ENCODE results near the gene CCDC33. TPM values are rescaled to one million over a fixed set of nuclear protein-coding genes. Genes with fewer than 3 reads are reported as not detected.

CCDC33 gene
- total RNA-seq, 1 experiment from 2014 or later = 10.6 TPM

DNA sequence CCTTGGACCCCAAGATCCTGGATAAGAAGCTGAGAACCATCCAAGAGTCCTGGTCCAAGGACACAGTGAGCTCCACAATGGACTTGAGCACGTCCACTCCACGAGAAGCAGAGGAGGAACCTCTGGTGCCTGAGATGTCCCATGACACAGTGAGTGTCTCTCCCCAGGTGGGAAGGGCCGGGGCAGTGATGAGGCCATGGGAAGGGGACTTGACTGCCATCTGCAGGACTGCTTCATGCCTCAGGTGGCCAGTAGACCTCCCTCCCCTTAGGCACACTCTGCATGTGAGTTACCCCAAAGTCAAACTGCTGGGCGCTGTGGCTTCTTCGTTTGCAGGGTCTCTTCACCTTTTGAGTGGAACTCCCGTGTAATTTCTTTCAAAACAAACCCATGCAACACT is 59.7 kb downstream of the CCDC33 start:
- Mint-ChIP-seq H3K27ac (no peak overlapping the region), H3K4me1 (peaks cover 24% of the 10 kb centered on the region), H3K36me3 (no peaks in the 10 kb centered on the region), H3K27me3 (ENCODE audit: low read depth) (peaks cover 40% of the 10 kb centered on the region), H3K4me3 (no peak overlapping the region), H3K9me3 (no peaks in the 10 kb centered on the region)
- peak; percentile 40 for DNase-seq (ENCODE audit: low spot score)
- ATAC-seq = 0 out of 2 replicates have a peak, but pooled peaks have one; percentile 8
- ChIA-PET POLR2A (no interaction called here), CTCF (interaction anchor here (0.8 to 1.4 kb wide), 4 partner anchors 8 to 16 kb away, joined by 3 to 4 read pairs (median 4); no protein-coding TSS in a partner anchor)
- TF ChIP-seq SOX15 (CRISPR knock-in tag; IDR thresholded peaks at IDR 0.05) (no peak), ZNF396 (CRISPR knock-in tag; IDR thresholded peaks at IDR 0.05; ENCODE audit: borderline replicate concordance) (no peak), RORB (CRISPR knock-in tag; IDR thresholded peaks at IDR 0.05) (no peak), KAT7 (CRISPR knock-in tag; IDR thresholded peaks at IDR 0.05; ENCODE audit: borderline replicate concordance) (no peak), ZNF121 (CRISPR knock-in tag; IDR thresholded peaks at IDR 0.05) (no peak), CREM (CRISPR knock-in tag; IDR thresholded peaks at IDR 0.05) (no peak), ETV6 (CRISPR knock-in tag; IDR thresholded peaks at IDR 0.05) (no peak), GTF2I (CRISPR knock-in tag; conservative IDR thresholded peaks at IDR 0.05) (no peak), FOXJ3 (CRISPR knock-in tag; IDR thresholded peaks at IDR 0.05; ENCODE audit: borderline replicate concordance) (no peak), TP53 (CRISPR knock-in tag; IDR thresholded peaks at IDR 0.05) (no peak), JAZF1 (CRISPR knock-in tag; IDR thresholded peaks at IDR 0.05) (no peak), ELF4 (CRISPR knock-in tag; IDR thresholded peaks at IDR 0.05; ENCODE audit: low read depth) (no peak)
- TF ChIP-seq, protein P1, sequence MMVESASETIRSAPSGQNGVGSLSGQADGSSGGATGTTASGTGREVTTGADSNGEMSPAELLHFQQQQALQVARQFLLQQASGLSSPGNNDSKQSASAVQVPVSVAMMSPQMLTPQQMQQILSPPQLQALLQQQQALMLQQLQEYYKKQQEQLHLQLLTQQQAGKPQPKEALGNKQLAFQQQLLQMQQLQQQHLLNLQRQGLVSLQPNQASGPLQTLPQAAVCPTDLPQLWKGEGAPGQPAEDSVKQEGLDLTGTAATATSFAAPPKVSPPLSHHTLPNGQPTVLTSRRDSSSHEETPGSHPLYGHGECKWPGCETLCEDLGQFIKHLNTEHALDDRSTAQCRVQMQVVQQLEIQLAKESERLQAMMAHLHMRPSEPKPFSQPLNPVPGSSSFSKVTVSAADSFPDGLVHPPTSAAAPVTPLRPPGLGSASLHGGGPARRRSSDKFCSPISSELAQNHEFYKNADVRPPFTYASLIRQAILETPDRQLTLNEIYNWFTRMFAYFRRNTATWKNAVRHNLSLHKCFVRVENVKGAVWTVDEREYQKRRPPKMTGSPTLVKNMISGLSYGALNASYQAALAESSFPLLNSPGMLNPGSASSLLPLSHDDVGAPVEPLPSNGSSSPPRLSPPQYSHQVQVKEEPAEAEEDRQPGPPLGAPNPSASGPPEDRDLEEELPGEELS (CRISPR knock-in tag; IDR thresholded peaks at IDR 0.05) = no peak
- TF ChIP-seq, protein P2, sequence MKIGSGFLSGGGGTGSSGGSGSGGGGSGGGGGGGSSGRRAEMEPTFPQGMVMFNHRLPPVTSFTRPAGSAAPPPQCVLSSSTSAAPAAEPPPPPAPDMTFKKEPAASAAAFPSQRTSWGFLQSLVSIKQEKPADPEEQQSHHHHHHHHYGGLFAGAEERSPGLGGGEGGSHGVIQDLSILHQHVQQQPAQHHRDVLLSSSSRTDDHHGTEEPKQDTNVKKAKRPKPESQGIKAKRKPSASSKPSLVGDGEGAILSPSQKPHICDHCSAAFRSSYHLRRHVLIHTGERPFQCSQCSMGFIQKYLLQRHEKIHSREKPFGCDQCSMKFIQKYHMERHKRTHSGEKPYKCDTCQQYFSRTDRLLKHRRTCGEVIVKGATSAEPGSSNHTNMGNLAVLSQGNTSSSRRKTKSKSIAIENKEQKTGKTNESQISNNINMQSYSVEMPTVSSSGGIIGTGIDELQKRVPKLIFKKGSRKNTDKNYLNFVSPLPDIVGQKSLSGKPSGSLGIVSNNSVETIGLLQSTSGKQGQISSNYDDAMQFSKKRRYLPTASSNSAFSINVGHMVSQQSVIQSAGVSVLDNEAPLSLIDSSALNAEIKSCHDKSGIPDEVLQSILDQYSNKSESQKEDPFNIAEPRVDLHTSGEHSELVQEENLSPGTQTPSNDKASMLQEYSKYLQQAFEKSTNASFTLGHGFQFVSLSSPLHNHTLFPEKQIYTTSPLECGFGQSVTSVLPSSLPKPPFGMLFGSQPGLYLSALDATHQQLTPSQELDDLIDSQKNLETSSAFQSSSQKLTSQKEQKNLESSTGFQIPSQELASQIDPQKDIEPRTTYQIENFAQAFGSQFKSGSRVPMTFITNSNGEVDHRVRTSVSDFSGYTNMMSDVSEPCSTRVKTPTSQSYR (CRISPR knock-in tag; IDR thresholded peaks at IDR 0.05) = no peak
- TF ChIP-seq, protein P3, sequence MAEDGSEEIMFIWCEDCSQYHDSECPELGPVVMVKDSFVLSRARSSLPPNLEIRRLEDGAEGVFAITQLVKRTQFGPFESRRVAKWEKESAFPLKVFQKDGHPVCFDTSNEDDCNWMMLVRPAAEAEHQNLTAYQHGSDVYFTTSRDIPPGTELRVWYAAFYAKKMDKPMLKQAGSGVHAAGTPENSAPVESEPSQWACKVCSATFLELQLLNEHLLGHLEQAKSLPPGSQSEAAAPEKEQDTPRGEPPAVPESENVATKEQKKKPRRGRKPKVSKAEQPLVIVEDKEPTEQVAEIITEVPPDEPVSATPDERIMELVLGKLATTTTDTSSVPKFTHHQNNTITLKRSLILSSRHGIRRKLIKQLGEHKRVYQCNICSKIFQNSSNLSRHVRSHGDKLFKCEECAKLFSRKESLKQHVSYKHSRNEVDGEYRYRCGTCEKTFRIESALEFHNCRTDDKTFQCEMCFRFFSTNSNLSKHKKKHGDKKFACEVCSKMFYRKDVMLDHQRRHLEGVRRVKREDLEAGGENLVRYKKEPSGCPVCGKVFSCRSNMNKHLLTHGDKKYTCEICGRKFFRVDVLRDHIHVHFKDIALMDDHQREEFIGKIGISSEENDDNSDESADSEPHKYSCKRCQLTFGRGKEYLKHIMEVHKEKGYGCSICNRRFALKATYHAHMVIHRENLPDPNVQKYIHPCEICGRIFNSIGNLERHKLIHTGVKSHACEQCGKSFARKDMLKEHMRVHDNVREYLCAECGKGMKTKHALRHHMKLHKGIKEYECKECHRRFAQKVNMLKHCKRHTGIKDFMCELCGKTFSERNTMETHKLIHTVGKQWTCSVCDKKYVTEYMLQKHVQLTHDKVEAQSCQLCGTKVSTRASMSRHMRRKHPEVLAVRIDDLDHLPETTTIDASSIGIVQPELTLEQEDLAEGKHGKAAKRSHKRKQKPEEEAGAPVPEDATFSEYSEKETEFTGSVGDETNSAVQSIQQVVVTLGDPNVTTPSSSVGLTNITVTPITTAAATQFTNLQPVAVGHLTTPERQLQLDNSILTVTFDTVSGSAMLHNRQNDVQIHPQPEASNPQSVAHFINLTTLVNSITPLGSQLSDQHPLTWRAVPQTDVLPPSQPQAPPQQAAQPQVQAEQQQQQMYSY (CRISPR knock-in tag; IDR thresholded peaks at IDR 0.05) = no peak
- TF ChIP-seq, protein P4, sequence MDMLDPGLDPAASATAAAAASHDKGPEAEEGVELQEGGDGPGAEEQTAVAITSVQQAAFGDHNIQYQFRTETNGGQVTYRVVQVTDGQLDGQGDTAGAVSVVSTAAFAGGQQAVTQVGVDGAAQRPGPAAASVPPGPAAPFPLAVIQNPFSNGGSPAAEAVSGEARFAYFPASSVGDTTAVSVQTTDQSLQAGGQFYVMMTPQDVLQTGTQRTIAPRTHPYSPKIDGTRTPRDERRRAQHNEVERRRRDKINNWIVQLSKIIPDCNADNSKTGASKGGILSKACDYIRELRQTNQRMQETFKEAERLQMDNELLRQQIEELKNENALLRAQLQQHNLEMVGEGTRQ (CRISPR knock-in tag; IDR thresholded peaks at IDR 0.05) = no peak
- TF ChIP-seq, protein P5, sequence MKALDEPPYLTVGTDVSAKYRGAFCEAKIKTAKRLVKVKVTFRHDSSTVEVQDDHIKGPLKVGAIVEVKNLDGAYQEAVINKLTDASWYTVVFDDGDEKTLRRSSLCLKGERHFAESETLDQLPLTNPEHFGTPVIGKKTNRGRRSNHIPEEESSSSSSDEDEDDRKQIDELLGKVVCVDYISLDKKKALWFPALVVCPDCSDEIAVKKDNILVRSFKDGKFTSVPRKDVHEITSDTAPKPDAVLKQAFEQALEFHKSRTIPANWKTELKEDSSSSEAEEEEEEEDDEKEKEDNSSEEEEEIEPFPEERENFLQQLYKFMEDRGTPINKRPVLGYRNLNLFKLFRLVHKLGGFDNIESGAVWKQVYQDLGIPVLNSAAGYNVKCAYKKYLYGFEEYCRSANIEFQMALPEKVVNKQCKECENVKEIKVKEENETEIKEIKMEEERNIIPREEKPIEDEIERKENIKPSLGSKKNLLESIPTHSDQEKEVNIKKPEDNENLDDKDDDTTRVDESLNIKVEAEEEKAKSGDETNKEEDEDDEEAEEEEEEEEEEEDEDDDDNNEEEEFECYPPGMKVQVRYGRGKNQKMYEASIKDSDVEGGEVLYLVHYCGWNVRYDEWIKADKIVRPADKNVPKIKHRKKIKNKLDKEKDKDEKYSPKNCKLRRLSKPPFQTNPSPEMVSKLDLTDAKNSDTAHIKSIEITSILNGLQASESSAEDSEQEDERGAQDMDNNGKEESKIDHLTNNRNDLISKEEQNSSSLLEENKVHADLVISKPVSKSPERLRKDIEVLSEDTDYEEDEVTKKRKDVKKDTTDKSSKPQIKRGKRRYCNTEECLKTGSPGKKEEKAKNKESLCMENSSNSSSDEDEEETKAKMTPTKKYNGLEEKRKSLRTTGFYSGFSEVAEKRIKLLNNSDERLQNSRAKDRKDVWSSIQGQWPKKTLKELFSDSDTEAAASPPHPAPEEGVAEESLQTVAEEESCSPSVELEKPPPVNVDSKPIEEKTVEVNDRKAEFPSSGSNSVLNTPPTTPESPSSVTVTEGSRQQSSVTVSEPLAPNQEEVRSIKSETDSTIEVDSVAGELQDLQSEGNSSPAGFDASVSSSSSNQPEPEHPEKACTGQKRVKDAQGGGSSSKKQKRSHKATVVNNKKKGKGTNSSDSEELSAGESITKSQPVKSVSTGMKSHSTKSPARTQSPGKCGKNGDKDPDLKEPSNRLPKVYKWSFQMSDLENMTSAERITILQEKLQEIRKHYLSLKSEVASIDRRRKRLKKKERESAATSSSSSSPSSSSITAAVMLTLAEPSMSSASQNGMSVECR (CRISPR knock-in tag; IDR thresholded peaks at IDR 0.05; ENCODE audit: borderline replicate concordance) = no peak
- TF ChIP-seq, protein P6, sequence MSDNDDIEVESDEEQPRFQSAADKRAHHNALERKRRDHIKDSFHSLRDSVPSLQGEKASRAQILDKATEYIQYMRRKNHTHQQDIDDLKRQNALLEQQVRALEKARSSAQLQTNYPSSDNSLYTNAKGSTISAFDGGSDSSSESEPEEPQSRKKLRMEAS (CRISPR knock-in tag; IDR thresholded peaks at IDR 0.05) = no peak

All from WTC11 (cell line).